Panc1 (cell line): ENCODE data around the gene KIZ. TPM values are rescaled to one million over a fixed set of nuclear protein-coding genes. Genes with fewer than 3 reads are reported as not detected.

Source experiments
- ATAC-seq: fragments of 200-7000 bp; cut with Tn5 transposase; 2 replicates; pipeline ENCODE4 v1.9.1; 2020; ENCODE audit warnings: mild to moderate bottlenecking, moderate library complexity
- BruUV-seq: library from RNA; stranded (reverse); fragments of 400-500 nt; replicated peaks from 2 replicates; lab custom pipeline; 2021; lab: Mats Ljungman, UMichigan
- CTCF ChIA-PET: fragments of 300-600 bp; sonication (Branson Sonifier 250); formaldehyde crosslinking; loops from one replicate; lab custom pipeline; 2022; ENCODE audit warnings: antibody characterized with exemption; lab: Charles Lee
- POLR2A ChIA-PET: fragments of 300-600 bp; sonication (Branson Sonifier 250); formaldehyde crosslinking; loops from one replicate; lab custom pipeline; 2022; ENCODE audit warnings: antibody characterized with exemption; lab: Charles Lee
- DNase-seq: peaks from one replicate; pipeline ENCODE4 v3.0.0-alpha.2; 2010; ENCODE audit warnings: low read depth, low spot score
- H3K27ac ChIP-seq: 2 replicates; pipeline ENCODE4 v1.5.1; 2011; ENCODE audit warnings: mild to moderate bottlenecking, low read length, inconsistent platforms
- H3K27me3 ChIP-seq: fragments of 200-500 bp; sonication (Bioruptor generic); 2 replicates; pipeline ENCODE4 v1.6.0; 2014; ENCODE audit warnings: low read length, inconsistent platforms; ENCODE audit not compliant: control insufficient read depth, insufficient read depth
- H3K36me3 ChIP-seq: fragments of 200-500 bp; sonication (Bioruptor generic); 2 replicates; pipeline ENCODE4 v1.5.1; 2014; ENCODE audit warnings: inconsistent platforms, mild to moderate bottlenecking, low read length, moderate library complexity; ENCODE audit not compliant: control insufficient read depth, insufficient read depth
- H3K4me1 ChIP-seq: 2 replicates; pipeline ENCODE4 v1.5.1; 2011; ENCODE audit warnings: inconsistent platforms, mild to moderate bottlenecking, low read length, moderate library complexity; ENCODE audit not compliant: control insufficient read depth, insufficient read depth
- H3K4me3 ChIP-seq, 2 experiments: 2 replicates each; pipeline ENCODE4 v1.5.1; 2011 to 2012; ENCODE audit warnings: low read depth in 2 of 2, low read length in 2 of 2, mild to moderate bottlenecking in 2 of 2, inconsistent platforms in 1 of 2, moderate library complexity in 1 of 2
- H3K9me3 ChIP-seq: fragments of 200-500 bp; sonication (Bioruptor generic); 2 replicates; pipeline ENCODE4 v1.5.1; 2014; ENCODE audit warnings: low read depth, mild to moderate bottlenecking, inconsistent platforms, low read length, moderate library complexity; ENCODE audit not compliant: control insufficient read depth, insufficient read depth
- POLR2AphosphoS5 ChIP-seq: IDR thresholded peaks from 2 replicates; pipeline ENCODE4 v1.6.1; 2012; ENCODE audit warnings: mild to moderate bottlenecking, low read depth, low read length, moderate library complexity
- SIN3A ChIP-seq: IDR thresholded peaks from 2 replicates; pipeline ENCODE4 v1.6.1; 2012; ENCODE audit warnings: low read depth, mild to moderate bottlenecking, low read length, moderate library complexity, borderline replicate concordance; ENCODE audit not compliant: insufficient read depth
- TCF7L2 ChIP-seq: IDR thresholded peaks from 2 replicates; pipeline ENCODE4 v1.6.1; 2011; ENCODE audit warnings: mild to moderate bottlenecking, low read depth, low read length, inconsistent platforms
- in situ Hi-C: cut with HindIII; loops from 2 replicates; pipeline ENCODE4 v1.10.0; 2016; ENCODE audit warnings: low sequenced_read_pairs, low pct_unique_long_range_greater_than_20kb
- intact Hi-C: fragments of 100-400 bp; cut with micrococcal nuclease; formaldehyde crosslinking; loops from one replicate; pipeline ENCODE4 v1.10.0; 2022; ENCODE audit not compliant: unreplicated experiment
- total RNA-seq: library from RNA; stranded (reverse); gene quantifications from one replicate; pipeline ENCODE4 v1.2.1, GENCODE V29; 2021; ENCODE audit not compliant: unreplicated experiment
- TF ChIP-seq, protein P1 (sequence below): fragments of 450-650 bp; IDR thresholded peaks from 2 replicates; pipeline ENCODE4 v1.5.1; 2017; ENCODE audit warnings: mild to moderate bottlenecking
- TF ChIP-seq, protein P2 (sequence below), 2 experiments: IDR thresholded peaks; 2 replicates each; pipeline ENCODE4 v1.6.1; 2011 to 2012; ENCODE audit warnings: low read depth in 2 of 2, control low read depth in 1 of 2, low read length in 1 of 2, mild to moderate bottlenecking in 1 of 2, moderate library complexity in 1 of 2; ENCODE audit not compliant: insufficient read depth in 1 of 2

The KIZ gene
- total RNA-seq, 1 experiment from 2014 or later: 6.5 TPM

DNA sequence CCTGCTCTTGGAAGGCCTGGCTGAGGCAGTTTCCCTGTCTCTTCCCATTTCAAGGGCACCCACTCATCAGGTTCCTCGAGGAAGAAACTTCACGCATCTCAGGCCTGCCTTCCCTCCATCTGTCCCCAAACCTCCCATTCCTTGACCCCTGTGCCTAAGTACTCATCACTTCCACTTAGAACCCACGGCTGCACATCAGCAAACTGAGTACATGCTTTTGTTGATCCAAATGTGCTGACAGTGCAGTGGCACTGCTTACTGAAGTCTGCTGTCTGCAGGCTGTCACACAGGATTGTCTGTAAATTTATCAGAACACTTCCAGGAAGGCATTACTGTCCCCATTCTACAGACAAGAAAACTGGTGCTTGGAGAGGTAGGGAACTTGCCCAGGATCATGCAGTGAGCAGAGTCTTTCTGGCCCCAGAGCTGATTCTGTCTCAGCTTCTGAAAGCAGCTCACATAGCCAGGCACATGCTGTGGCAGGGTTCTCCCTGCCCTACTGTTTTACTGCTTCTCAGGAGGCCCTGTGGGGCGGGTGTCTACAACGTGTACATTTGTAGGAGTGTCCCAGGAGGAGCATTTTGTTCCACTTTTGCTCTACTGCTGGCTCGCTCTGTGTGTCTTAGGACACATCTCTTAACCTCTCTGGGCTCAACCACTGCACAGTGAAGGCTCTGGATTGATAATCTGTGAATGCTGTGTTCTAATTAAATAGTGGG lies 113.1 kb downstream of the KIZ start:
- ATAC-seq (no peak), DNase-seq (no peak)
- H3K36me3 ChIP-seq: no peaks in the 10 kb centered on the region
- TF ChIP-seq SIN3A (no peak), TCF7L2 (no peak), POLR2AphosphoS5 (no peak)
- TF ChIP-seq, protein P1, sequence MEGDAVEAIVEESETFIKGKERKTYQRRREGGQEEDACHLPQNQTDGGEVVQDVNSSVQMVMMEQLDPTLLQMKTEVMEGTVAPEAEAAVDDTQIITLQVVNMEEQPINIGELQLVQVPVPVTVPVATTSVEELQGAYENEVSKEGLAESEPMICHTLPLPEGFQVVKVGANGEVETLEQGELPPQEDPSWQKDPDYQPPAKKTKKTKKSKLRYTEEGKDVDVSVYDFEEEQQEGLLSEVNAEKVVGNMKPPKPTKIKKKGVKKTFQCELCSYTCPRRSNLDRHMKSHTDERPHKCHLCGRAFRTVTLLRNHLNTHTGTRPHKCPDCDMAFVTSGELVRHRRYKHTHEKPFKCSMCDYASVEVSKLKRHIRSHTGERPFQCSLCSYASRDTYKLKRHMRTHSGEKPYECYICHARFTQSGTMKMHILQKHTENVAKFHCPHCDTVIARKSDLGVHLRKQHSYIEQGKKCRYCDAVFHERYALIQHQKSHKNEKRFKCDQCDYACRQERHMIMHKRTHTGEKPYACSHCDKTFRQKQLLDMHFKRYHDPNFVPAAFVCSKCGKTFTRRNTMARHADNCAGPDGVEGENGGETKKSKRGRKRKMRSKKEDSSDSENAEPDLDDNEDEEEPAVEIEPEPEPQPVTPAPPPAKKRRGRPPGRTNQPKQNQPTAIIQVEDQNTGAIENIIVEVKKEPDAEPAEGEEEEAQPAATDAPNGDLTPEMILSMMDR: no peak
- TF ChIP-seq, protein P2, sequence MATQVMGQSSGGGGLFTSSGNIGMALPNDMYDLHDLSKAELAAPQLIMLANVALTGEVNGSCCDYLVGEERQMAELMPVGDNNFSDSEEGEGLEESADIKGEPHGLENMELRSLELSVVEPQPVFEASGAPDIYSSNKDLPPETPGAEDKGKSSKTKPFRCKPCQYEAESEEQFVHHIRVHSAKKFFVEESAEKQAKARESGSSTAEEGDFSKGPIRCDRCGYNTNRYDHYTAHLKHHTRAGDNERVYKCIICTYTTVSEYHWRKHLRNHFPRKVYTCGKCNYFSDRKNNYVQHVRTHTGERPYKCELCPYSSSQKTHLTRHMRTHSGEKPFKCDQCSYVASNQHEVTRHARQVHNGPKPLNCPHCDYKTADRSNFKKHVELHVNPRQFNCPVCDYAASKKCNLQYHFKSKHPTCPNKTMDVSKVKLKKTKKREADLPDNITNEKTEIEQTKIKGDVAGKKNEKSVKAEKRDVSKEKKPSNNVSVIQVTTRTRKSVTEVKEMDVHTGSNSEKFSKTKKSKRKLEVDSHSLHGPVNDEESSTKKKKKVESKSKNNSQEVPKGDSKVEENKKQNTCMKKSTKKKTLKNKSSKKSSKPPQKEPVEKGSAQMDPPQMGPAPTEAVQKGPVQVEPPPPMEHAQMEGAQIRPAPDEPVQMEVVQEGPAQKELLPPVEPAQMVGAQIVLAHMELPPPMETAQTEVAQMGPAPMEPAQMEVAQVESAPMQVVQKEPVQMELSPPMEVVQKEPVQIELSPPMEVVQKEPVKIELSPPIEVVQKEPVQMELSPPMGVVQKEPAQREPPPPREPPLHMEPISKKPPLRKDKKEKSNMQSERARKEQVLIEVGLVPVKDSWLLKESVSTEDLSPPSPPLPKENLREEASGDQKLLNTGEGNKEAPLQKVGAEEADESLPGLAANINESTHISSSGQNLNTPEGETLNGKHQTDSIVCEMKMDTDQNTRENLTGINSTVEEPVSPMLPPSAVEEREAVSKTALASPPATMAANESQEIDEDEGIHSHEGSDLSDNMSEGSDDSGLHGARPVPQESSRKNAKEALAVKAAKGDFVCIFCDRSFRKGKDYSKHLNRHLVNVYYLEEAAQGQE (IDR thresholded peaks at IDR 0.05; ENCODE audit: insufficient read depth in 1 of 2, low read depth in 2 of 2, low read length in 1 of 2): no peak
- CTCF ChIA-PET: no interaction called here
- H3K27ac ChIP-seq: no peak overlapping the region
- POLR2A ChIA-PET: no interaction called here
- no peaks in the 10 kb centered on the region for H3K9me3 ChIP-seq
- H3K27me3 ChIP-seq: no peaks in the 10 kb centered on the region
- intact Hi-C loops (loop anchor here (5.0 to 10.0 kb wide), 4 partner anchors 263 to 378 kb away; no protein-coding TSS in a partner anchor), in situ Hi-C loops (no loop called here)
- no TSS peak for BruUV-seq
- no peak overlapping the region for H3K4me3 ChIP-seq
- H3K4me1 ChIP-seq: 0 out of 2 replicates have a peak, but pooled peaks cover 2% of the 10 kb centered on the region

DNA sequence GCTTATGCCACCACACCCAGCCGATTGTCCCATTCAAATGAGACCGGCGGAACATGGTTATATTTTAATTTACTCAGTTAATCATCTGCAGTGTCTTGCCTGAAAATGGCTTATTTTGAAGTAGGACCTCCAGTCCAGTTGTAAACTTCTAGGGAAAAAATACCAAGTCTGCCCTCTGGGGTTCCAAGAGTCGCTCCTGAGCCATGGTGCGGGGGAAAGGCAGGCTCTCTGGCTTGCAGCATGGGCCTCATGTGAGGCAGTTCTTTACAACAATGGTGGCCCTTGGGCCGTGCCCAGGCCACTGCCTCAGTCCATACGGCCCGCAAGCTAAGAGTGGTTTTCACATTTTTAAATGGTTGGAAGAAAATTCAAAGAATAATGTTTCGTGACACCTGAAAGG lies 114.5 kb downstream of the KIZ start:
- ATAC-seq: no peak
- H3K9me3 ChIP-seq: no peaks in the 10 kb centered on the region
- POLR2A ChIA-PET: no interaction called here
- H3K4me3 ChIP-seq: no peak overlapping the region
- 0 out of 2 replicates have a peak, but pooled peaks cover 2% of the 10 kb centered on the region for H3K4me1 ChIP-seq
- TF ChIP-seq, protein P2 (IDR thresholded peaks at IDR 0.05; ENCODE audit: insufficient read depth in 1 of 2, low read depth in 2 of 2, low read length in 1 of 2): no peak
- TF ChIP-seq SIN3A (no peak), TCF7L2 (no peak), POLR2AphosphoS5 (no peak)
- TF ChIP-seq, protein P1: no peak
- BruUV-seq: no TSS peak
- no peak overlapping the region for H3K27ac ChIP-seq
- intact Hi-C loops (no loop called here), in situ Hi-C loops (no loop called here)
- H3K36me3 ChIP-seq: no peaks in the 10 kb centered on the region
- no peak for DNase-seq
- CTCF ChIA-PET: no interaction called here
- no peaks in the 10 kb centered on the region for H3K27me3 ChIP-seq
